Effector CD8-positive, alpha-beta T cell (primary cell): Measurements from ENCODE around the gene RPS6KA4.

ENCODE experiments used
- DNase-seq: peaks from one replicate; lab custom pipeline; 2025; lab: John Stamatoyannopoulos, UW

RPS6KA4 gene

GRCh38 chr11:64348383-64349024, 10.5 kb upstream of the RPS6KA4 start:
- DNase-seq, result no peak

- no peak for DNase-seq
These were observed 10.0 kb upstream of the RPS6KA4 start for GRCh38 chr11:64349025-64349387.

GRCh38 chr11:64349404-64349803, 9.6 kb upstream of the RPS6KA4 start:
- no peak for DNase-seq

GRCh38 chr11:64351136-64351631, 7.8 kb upstream of the RPS6KA4 start:
- DNase-seq, result no peak

- DNase-seq, result no peak
These were observed 6.6 kb upstream of the RPS6KA4 start for GRCh38 chr11:64352099-64352994.

DNA sequence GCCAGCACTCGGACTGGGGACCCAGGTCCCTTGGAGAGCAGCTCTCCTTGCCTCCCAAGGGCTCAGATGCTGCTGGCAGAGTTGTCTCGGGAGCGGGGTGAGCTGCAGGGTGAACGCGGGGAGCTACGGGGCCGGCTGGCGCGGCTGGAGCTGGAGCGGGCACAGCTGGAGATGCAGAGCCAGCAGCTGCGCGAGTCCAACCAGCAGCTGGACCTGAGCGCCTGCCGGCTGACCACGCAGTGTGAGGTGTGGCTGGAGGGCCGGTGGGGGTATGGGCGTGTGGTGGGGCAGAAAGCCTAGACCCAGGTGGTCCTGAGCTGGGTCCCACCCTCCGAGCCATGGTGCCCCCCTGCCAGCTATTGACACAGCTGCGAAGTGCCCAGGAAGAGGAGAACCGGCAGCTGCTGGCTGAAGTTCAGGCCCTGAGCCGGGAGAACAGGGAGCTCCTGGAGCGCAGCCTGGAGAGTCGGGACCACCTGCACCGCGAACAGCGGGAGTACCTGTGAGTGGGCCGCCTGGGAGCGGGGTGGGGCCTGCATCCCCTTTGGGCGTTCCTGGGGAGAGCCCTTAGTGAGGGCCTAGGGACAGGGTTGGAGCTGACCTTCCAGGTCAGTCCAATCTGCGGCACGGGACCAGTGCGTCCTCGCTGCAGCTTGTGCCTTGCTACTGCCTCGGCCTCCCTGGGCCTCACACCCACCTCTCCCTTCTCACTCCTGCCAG, 5.8 kb upstream of the RPS6KA4 start:
- DNase-seq, result no peak

DNA sequence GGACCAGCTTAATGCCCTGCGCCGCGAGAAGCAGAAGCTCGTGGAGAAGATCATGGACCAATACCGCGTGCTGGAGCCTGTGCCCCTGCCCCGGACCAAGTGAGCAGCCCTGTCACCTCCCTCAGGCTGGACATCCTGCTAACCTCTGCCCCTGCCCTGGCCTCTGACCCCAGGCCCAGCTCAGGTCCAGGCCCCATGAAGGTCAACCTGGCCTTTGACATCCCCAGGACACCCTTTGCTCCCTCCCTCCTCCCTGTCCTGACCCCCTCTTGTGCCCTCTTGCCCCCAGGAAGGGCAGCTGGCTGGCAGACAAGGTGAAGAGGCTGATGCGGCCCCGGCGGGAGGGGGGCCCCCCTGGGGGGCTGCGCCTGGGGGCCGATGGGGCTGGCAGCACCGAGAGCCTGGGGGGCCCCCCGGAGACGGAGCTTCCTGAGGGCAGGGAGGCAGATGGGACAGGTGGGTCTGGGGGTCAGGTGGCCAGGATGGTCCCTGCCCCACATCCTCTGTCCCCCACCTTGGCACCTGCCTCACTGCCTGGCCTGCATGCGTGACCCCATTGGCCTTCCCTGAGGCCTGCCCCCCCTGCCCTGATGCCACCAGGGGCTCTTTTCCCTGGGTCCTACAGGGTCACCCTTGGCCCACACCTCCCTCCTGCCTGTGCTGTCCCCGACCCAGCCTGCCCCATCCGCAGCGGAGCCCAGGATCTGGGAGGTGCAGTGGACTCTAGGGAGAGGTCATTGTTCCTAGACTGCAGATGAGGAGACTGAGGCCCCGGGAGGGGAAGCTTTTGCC, 5.1 kb upstream of the RPS6KA4 start:
- no peak for DNase-seq

GRCh38 chr11:64355078-64355940, 3.7 kb upstream of the RPS6KA4 start:
- peak; percentile 28 for DNase-seq

GRCh38 chr11:64356498-64357411, 2.2 kb upstream of the RPS6KA4 start:
- no peak for DNase-seq

DNA sequence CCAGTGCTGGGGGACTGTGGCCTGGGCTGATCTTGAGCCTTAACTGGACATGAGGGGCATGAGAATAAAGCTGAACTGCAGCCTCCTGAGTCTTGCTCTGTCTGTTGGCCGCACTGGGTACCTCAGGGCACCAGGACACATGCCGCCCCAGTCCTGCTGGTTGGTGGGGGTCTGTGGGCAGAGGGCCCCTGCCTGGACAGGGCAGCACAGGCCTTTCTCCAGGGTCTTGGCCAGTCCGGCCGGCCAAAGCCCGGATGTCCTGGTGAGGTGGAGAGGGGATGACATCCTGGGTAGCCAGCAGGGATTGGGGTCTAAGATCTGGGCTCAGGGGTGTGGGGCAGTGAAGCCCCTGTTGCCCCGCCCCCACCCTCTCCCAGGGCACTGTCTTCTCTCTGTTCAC, 1.5 kb upstream of the RPS6KA4 start:
- DNase-seq, result no peak

GRCh38 chr11:64357904-64358535, 942 bp upstream of the RPS6KA4 start:
- DNase-seq, result no peak

GRCh38 chr11:64358536-64358906, 441 bp upstream of the RPS6KA4 start:
- DNase-seq, result no peak

DNA sequence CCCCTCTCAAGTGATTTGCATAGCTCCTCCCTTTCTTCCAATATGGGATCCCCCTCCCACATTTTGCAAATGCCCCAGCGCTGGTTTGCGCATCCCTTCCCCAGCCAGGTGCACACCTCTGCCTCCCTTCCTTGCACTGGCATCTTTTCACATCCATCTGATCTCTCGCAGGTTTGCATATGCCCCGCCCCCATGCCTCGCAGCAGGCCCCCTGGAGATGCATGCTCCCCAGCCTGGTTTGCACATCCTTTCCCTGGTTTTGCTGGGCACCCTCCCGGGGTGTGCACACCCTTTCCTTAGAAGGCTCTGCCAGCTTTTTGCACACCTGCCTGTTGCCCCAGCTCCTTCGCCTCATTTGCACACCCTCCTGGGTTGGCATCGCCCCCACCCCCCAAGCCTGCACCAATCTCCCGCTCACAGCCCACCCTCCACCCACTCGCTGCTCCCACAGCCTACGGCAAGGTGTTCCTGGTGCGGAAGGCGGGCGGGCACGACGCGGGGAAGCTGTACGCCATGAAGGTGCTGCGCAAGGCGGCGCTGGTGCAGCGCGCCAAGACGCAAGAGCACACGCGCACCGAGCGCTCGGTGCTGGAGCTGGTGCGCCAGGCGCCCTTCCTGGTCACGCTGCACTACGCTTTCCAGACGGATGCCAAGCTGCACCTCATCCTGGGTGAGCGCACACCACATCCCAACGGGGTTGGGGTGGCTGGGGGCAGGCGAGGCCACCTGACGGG, 917 bp downstream of the RPS6KA4 start:
- peak; percentile 13 for DNase-seq

DNA sequence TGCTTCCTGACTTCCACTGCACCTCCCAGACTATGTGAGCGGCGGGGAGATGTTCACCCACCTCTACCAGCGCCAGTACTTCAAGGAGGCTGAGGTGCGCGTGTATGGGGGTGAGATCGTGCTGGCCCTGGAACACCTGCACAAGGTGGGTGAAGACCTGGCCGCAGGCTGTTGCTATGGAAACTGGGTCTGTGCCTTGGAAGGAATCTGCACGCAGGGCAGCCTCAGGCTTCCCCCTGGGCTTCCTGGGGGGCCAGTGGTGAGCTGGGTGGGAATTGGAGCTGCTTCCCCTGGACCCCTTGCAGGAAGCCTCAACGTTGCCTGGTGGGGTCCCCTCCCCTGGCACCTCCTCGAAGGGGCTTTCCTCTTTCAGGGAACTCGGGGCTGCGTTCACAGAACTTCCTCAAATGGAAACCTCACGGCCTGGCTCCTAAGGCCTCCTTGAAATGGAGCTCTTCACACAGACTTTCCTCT, 1.5 kb downstream of the RPS6KA4 start:
- DNase-seq, result no peak

GRCh38 chr11:64361659-64362058, 2.7 kb downstream of the RPS6KA4 start:
- DNase-seq, result no peak

DNA sequence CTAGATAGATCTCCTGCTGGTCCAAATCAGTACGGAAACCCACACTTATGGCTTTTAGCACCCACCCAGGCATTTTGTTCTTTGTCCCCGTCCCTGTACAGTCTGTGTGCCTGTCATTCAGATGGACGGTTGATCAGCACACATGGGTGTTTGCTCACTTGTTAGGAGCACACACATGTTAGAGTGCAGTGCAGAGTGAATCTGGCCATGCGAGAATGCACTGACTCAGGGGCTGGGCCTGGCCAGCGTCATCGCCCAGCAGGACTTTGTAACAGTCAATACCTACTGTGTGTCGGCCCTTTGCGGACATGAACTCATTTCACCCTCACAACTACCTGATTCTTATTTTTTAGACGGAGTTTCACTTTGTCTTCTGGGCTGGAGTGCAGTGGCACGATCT, 3.4 kb downstream of the RPS6KA4 start:
- DNase-seq, result no peak

- no peak for DNase-seq
These were observed 5.5 kb downstream of the RPS6KA4 start for GRCh38 chr11:64364435-64364834.

DNA sequence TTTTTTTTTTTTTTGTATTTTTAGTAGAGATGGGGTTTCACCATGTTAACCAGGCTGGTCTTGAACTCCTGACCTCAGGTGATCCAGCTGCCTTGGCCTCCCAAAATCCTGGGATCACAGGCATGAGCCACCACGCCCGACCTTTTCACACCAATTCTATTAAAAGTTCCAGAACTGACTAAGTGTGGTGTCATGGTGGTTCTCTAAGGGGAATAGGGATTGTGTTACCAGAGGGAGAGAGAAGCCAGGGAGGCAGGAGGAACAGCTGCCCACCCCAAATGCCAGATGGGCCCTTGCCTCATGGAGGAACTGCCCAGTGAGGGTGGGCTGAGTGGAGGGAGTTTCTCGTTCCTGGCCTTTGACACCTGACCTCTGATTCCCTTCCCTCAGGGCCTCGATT, 5.9 kb downstream of the RPS6KA4 start:
- DNase-seq, result no peak
